Measurements from ENCODE around the gene STARD3.

Gene STARD3

GRCh38 chr17:39601758-39602532 is 35.0 kb upstream of the STARD3 start:
- no peak for TF ChIP-seq ZFX (IDR thresholded peaks at IDR 0.05)
- TF ChIP-seq, protein P1, sequence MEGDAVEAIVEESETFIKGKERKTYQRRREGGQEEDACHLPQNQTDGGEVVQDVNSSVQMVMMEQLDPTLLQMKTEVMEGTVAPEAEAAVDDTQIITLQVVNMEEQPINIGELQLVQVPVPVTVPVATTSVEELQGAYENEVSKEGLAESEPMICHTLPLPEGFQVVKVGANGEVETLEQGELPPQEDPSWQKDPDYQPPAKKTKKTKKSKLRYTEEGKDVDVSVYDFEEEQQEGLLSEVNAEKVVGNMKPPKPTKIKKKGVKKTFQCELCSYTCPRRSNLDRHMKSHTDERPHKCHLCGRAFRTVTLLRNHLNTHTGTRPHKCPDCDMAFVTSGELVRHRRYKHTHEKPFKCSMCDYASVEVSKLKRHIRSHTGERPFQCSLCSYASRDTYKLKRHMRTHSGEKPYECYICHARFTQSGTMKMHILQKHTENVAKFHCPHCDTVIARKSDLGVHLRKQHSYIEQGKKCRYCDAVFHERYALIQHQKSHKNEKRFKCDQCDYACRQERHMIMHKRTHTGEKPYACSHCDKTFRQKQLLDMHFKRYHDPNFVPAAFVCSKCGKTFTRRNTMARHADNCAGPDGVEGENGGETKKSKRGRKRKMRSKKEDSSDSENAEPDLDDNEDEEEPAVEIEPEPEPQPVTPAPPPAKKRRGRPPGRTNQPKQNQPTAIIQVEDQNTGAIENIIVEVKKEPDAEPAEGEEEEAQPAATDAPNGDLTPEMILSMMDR (conservative IDR thresholded peaks at IDR 0.05), result no peak
- no peak overlapping the region for H3K27ac ChIP-seq

GRCh38 chr17:39602533-39603303 is 34.2 kb upstream of the STARD3 start:
- TF ChIP-seq, protein P1 (conservative IDR thresholded peaks at IDR 0.05), result no peak
- TF ChIP-seq ZFX (IDR thresholded peaks at IDR 0.05), result no peak
- no peak overlapping the region for H3K27ac ChIP-seq

GRCh38 chr17:39603304-39604016 is 33.5 kb upstream of the STARD3 start:
- no peak overlapping the region for H3K27ac ChIP-seq
- TF ChIP-seq, protein P1 (conservative IDR thresholded peaks at IDR 0.05), result no peak
- TF ChIP-seq ZFX (IDR thresholded peaks at IDR 0.05), result no peak

DNA sequence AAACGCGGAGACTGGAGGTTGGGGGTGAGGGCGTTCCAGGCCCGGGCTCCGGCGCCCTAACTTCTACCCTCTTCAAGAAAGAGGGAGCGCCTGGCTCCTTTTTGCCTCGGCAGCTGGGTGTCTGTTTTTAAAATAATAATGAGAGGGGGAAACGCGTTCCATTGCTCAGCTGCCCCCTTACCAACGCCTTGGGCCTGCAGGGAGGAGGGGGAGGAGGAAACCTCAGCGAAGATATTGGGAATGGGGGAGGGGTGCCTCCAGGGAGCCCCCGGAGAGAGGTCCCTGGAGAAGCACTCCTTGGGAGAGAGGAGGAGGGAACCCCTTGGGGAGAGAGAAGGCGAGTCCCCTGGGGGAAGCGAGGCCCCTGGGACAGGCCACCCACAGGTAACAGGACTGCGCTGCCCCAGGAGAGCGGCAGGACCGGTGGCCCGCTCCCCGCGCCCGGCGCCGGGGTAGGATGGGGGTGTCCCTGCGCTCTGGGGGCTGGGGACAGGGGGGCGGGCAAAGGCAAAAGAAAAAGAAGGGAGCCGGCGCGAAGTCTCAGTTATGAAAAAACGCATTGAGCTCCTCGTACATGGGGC is 31.9 kb upstream of the STARD3 start:
- no peak for TF ChIP-seq ZFX (IDR thresholded peaks at IDR 0.05)
- TF ChIP-seq, protein P1 (conservative IDR thresholded peaks at IDR 0.05), result no peak
- no peak overlapping the region for H3K27ac ChIP-seq

GRCh38 chr17:39605492-39606433 is 31.2 kb upstream of the STARD3 start:
- no peak for TF ChIP-seq ZFX (IDR thresholded peaks at IDR 0.05)
- TF ChIP-seq, protein P1 (conservative IDR thresholded peaks at IDR 0.05), result no peak
- H3K27ac ChIP-seq, result no peak overlapping the region

DNA sequence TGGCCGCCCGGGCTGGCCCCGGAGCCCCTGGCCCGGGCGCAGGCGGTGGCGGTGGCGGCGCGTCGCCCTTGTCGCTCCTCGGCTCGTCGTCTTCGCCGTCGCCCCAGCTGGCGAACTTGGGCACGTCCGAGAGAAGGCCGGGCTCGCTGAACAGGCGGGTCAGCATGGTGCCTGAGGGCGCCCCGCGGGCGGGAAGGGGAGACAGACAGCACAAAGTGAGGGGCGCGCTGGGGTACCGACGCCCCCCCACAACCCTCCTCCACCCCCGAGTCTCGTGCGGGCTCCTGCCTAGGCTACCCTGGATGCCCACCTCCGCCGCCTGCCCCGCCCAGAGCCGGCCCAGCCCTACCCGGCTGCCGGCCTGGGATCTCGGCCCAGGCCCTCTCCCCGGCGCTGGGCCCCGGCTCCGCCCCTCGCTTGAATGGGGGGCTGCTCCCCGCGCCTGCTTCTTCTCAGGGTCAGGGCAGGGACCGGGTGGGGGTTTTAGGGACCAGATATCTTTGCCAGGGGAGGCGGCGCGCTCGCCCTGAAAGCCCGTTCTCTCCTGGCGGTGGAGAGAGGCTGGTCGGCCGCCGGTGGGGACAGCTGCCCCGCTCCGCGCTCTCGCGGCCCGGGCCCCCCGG is 30.4 kb upstream of the STARD3 start:
- no peak for TF ChIP-seq ZFX (IDR thresholded peaks at IDR 0.05)
- TF ChIP-seq, protein P1 (conservative IDR thresholded peaks at IDR 0.05), result no peak
- H3K27ac ChIP-seq, result no peak overlapping the region

Measured in C4-2B (cell line).